Measurements from ENCODE around the gene RPLP2. TPM values are rescaled to one million over a fixed set of nuclear protein-coding genes. Genes with fewer than 3 reads are reported as not detected.

Gene RPLP2
- total and polyA plus RNA-seq, 2 of the 4 experiments (the other 2 are of a cell fraction), result 59.9 to 1,897 TPM

GRCh38 chr11:777288-778255 is 32.2 kb upstream of the RPLP2 start, which contains the start of gene GATD1 (continued):
- TF ChIP-seq CEBPB (IDR thresholded peaks at IDR 0.05; ENCODE audit: low read depth, low read length), result peak; percentile 51; the same call in 1 of the 2 replicates

DNA sequence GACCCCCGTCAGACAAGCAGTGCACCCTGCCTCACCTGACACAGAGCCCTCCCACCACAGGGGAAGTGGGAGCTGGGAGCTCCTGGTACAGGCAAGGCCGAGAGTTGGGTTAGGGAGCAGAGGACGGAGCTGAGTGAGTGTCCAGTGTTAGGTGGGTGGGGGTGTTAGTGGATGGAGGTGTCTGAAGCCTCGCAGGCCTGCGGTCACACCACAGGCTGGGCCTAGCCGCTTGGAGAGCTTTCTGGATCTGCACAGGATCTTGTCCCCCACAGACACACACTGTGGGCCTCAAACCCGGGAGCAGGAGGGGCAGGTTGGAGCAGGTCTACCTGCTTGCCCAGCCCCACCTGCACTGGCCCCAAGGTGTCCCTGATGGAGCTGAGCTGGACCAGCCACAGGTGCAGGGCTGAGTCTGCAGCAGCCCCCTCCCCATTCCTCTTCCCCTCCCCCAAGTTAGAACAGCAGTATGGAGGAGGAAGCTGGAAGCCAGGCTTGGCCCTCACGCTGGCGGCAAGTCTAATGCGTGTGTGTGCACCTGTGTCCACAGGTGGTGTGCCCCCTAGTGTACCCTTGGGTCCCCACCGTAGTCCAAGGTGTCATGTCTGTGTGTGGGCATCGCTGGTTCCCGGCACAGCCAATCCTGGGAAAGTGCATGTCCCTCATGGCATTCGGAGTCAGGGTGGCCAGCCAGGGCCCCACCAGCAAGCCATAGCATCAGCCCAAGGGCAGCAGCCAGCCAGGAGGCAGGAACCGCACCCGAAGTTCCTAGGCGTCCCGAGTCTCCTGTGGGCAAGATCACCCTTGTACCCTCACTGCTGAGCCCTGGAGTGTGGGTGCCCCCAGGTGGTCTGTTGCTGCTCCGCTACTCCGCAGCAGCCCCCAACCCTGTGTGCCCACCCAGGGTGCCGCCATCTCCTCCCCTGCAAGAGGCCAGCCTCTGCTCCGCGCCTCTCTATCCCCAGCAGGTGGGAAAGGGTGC is 30.5 kb upstream of the RPLP2 start:
- H4K91ac ChIP-seq (ENCODE audit: insufficient read depth, low read depth, low read length), result no peak overlapping the region
- no peaks in the 10 kb centered on the region for H3K9me3 ChIP-seq (ENCODE audit: control insufficient read depth, insufficient read depth, low read length)
- peaks cover 19% of the 10 kb centered on the region for H3K4me1 ChIP-seq (ENCODE audit: control insufficient read depth, insufficient read depth, low read length)
- dilution Hi-C loops (cut with HindIII; ENCODE audit: low sequenced_read_pairs, unreplicated experiment) (no loop called here), in situ Hi-C loops (cut with MboI; ENCODE audit: low sequenced_read_pairs) (no loop called here), intact Hi-C loops (cut with micrococcal nuclease) (no loop called here)
- H2AK9ac ChIP-seq (replicated peaks; ENCODE audit: low read depth, low read length, poor library complexity), result no peak overlapping the region
- H3K14ac ChIP-seq (replicated peaks; ENCODE audit: low read depth, low read length), result no peak overlapping the region
- H2AFZ ChIP-seq (replicated peaks; ENCODE audit: low read length, poor library complexity), result peak overlapping the region; percentile 14
- no TSS peak for BruUV-seq (replicated peaks)
- H3K27me3 ChIP-seq (ENCODE audit: control insufficient read depth, insufficient read depth, low read length), result no peaks in the 10 kb centered on the region
- H3K18ac ChIP-seq (ENCODE audit: low read depth, low read length), result no peak overlapping the region
- H3K4me3 ChIP-seq (ENCODE audit: insufficient read depth, low read depth, low read length), result no peak overlapping the region
- no peak overlapping the region for H4K8ac ChIP-seq (ENCODE audit: low read depth in 2 of 2, low read length in 2 of 2)
- no peak for ATAC-seq (ENCODE audit: low read depth)
- H2BK20ac ChIP-seq (ENCODE audit: low read depth, low read length), result no peak overlapping the region
- H3K27ac ChIP-seq (ENCODE audit: insufficient read depth, low read length), result no peak overlapping the region
- ChIA-PET CTCF (no interaction called here), POLR2A (ENCODE audit: unreplicated experiment) (no interaction called here)
- no peak overlapping the region for H3K4ac ChIP-seq (ENCODE audit: low read depth, low read length)
- no peak for DNase-seq
- H3K4me2 ChIP-seq (ENCODE audit: low read depth, low read length), result no peak overlapping the region
- H3K9me1 ChIP-seq (ENCODE audit: insufficient read depth, low read length), result peaks cover 11% of the 10 kb centered on the region; the same call in 1 of the 2 replicates
- H2AK5ac ChIP-seq (ENCODE audit: low read depth, low read length), result no peak overlapping the region
- H2BK5ac ChIP-seq (ENCODE audit: low read depth, low read length, poor library complexity, severe bottlenecking), result no peak overlapping the region
- no peak overlapping the region for H3K23ac ChIP-seq (ENCODE audit: low read depth, low read length)
- no peak overlapping the region for H3K56ac ChIP-seq (ENCODE audit: extremely low read depth, insufficient read depth, low read length)
- H4K20me1 ChIP-seq (ENCODE audit: insufficient read depth, low read length), result peaks cover 42% of the 10 kb centered on the region
- H2BK120ac ChIP-seq (ENCODE audit: low read depth, low read length), result no peak overlapping the region
- 100% methylated on average over 2 of the region's 23 CpGs; no CpG with 5 or more reads in 1 of the 2 experiments for WGBS, 2 experiments (ENCODE audit: extremely low coverage in 2 of 2, insufficient read length in 1 of 2)
- no peak overlapping the region for H3K9ac ChIP-seq (ENCODE audit: low read depth, low read length)
- peaks cover 12% of the 10 kb centered on the region for H3K36me3 ChIP-seq (ENCODE audit: control insufficient read depth, insufficient read depth, low read length)
- no peak overlapping the region for H2BK15ac ChIP-seq (ENCODE audit: low read depth, low read length)
- no peak overlapping the region for H4K5ac ChIP-seq (ENCODE audit: low read depth, low read length)
- peaks cover 12 to 62% of the 10 kb centered on the region in 2 experiments; a peak in 3 of 4 replicates for H3K79me1 ChIP-seq (ENCODE audit: low read depth in 1 of 2, low read length in 2 of 2)
- TF ChIP-seq POLR2A (IDR thresholded peaks at IDR 0.05; ENCODE audit: low read depth, low read length) (no peak), CEBPB (IDR thresholded peaks at IDR 0.05; ENCODE audit: low read depth, low read length) (no peak), RFX5 (IDR thresholded peaks at IDR 0.05; ENCODE audit: low read depth, low read length) (no peak), CTCF (conservative IDR thresholded peaks at IDR 0.05; ENCODE audit: low read depth, low read length) (no peak), MAFK (IDR thresholded peaks at IDR 0.05; ENCODE audit: low read depth, low read length) (no peak), MAZ (IDR thresholded peaks at IDR 0.05; ENCODE audit: borderline replicate concordance, low read depth, low read length) (no peak), MXI1 (IDR thresholded peaks at IDR 0.05; ENCODE audit: borderline replicate concordance, low read depth, low read length) (no peak), FOS (IDR thresholded peaks at IDR 0.05; ENCODE audit: low read depth, low read length) (no peak), NFE2L2 (IDR thresholded peaks at IDR 0.05; ENCODE audit: low read depth, low read length) (no peak)
- TF ChIP-seq, protein P1, sequence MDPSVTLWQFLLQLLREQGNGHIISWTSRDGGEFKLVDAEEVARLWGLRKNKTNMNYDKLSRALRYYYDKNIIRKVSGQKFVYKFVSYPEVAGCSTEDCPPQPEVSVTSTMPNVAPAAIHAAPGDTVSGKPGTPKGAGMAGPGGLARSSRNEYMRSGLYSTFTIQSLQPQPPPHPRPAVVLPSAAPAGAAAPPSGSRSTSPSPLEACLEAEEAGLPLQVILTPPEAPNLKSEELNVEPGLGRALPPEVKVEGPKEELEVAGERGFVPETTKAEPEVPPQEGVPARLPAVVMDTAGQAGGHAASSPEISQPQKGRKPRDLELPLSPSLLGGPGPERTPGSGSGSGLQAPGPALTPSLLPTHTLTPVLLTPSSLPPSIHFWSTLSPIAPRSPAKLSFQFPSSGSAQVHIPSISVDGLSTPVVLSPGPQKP (IDR thresholded peaks at IDR 0.05; ENCODE audit: borderline replicate concordance, low read depth, low read length), result no peak
